22Rv1 (cell line): Measurements from ENCODE around the gene RBMS1.

Experiments used
- CTCF ChIP-seq: fragments of 450-650 bp; IDR thresholded peaks from 2 replicates; pipeline ENCODE4 v1.5.1; 2017; ENCODE audit warnings: mild to moderate bottlenecking
- ZFX ChIP-seq: fragments of 450-650 bp; IDR thresholded peaks from 2 replicates; pipeline ENCODE4 v1.6.1; 2017; ENCODE audit warnings: antibody characterized with exemption, borderline replicate concordance

- TF ChIP-seq CTCF (no peak), ZFX (no peak)
These were observed 19.9 kb downstream of the RBMS1 start for GRCh38 chr2:160473468-160474318.
